ENCODE data around the gene MAPK12.
"Not testable (repeated sequence)": the region's sequence is repeated elsewhere in the genome, so short reads cannot be mapped to it uniquely, and the experiment has no call there.

Gene MAPK12

GRCh38 chr22:50281957-50282356 is 20.5 kb upstream of the MAPK12 start:
- DNase-seq (ENCODE audit: low read depth) = no peak

- no peak for DNase-seq (ENCODE audit: low read depth)
These were observed 19.9 kb upstream of the MAPK12 start for GRCh38 chr22:50281384-50281760.

GRCh38 chr22:50280708-50281383 is 19.4 kb upstream of the MAPK12 start:
- no peak for DNase-seq (ENCODE audit: low read depth)

DNA sequence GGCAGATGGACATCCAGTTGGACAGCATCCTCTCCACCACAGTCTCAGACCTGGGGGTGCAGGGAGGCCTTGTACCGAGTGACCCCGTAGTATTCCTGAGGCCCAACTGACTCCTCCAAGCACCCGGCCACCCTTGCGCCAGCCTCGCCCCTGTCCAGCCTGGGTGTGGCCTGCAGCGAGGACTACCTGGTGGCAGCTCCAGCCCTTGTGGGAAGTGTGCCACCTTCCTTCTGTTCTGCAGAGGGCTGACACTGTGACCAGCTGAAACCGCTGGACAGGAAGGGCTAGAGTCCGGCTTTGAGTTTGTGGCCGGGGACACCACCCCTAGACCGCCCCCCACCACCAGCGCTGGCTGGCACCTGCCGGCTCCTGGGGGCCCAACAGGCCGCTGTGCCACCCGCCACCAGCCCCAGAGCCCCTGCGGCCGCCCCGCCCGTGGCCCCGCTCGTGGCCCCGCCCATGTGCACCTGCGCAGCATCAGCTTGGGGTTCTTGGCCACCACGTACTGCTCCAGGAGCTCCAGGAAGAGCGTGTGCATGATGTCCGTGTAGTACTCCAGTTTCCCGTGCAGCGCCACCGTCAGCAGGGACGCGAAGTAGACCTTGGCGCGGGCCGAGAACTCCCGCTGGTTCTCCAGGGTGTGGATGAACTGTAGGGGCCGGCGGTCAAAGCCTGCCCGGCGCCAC is 18.7 kb upstream of the MAPK12 start:
- no peak for DNase-seq (ENCODE audit: low read depth)

DNA sequence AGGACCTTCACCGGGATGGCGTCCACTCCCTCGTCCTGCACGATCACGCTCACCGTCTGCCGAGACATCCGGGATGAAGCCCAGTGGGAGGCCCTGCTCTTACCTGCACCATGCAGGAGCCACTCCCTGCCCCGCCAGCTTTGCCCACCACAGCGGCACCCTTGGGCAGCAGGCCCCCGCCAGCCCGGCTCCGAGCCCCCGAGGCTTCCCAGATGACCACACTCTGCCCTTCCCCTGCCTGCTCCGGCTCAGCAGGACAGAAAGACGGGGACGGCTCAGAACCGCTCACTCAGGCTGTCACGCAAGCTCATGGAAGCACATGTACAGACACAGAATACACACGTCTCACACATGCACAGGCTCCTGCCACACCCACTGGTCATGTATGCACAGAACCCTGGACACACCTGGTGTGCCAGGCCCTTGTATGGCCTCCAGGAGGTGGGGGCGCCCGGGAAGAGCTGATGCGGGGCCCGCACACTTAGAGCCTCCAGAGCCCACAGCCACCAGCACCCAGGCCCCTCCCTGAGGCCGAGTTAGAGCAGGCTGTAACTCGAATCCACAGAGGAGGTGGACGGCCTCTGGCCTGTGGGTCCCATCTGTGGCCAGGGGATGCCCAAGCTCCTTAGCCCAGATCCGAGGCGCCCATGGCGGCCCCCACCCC is 17.6 kb upstream of the MAPK12 start:
- no peak for DNase-seq (ENCODE audit: low read depth)

DNA sequence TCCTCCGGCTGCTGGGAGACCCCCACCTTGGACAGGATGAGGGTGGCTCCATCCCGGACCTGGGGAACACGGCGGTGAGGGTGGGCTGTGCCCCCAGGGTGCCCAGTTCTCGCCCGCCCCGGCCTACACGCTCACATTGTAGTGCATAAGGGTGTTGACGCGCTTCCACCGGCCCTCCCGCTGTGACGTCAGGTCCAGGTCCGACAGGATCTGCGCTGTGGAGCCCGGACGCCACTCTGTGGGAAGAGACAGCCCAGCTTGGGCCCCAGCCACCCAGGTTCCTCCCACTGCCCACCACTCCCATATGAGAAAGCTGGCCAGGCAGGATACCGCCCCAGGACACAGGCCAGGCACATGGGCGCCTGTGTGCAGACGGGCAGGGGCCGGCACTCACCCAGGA is 17.0 kb upstream of the MAPK12 start:
- no peak for DNase-seq (ENCODE audit: low read depth)

- DNase-seq (ENCODE audit: low read depth) = no peak
These were observed 16.3 kb upstream of the MAPK12 start for GRCh38 chr22:50277761-50278160.

DNA sequence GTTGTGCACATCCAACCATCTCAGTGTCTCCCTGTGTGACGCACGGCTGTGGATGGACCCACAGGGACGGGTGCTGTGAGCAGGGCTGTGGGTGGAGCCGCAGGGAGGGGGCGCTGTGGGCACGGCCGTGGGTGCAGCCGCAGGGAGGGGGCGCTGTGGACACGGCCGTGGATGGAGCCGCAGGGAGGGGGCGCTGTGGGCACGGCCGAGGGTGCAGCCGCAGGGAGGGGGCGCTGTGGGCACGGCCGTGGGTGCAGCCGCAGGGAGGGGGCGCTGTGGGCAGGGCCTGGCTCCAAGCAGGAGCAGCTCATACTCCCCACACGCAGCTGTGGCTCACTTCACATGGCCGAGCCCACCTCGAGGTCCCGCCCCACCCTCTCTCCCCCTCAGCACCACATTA is 14.7 kb upstream of the MAPK12 start:
- DNase-seq (ENCODE audit: low read depth) = no peak

- DNase-seq (ENCODE audit: low read depth) = no peak
These were observed 13.9 kb upstream of the MAPK12 start for GRCh38 chr22:50275181-50276055.

DNA sequence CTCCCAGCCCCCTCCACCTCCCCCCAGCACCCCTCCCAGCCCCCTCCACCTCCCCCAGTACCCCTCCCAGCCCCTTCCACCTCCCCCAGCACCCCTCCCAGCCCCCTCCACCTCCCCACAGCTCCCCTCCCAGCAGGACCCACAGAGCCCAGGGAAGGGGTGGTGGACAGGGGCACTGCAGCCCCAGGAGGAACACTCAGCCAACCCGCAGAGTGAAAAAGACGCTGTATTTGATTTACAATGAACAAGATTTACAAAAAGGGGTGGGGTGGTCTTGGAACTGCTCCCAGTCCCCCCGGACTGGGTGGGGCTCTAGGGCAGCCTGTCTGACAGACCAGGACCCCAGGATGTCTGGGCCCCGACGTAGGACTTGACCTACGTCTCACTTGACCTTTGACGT is 13.3 kb upstream of the MAPK12 start:
- DNase-seq (ENCODE audit: low read depth) = no peak

- DNase-seq (ENCODE audit: low read depth) = no peak
These were observed 12.8 kb upstream of the MAPK12 start for GRCh38 chr22:50274311-50274710.

- DNase-seq (ENCODE audit: low read depth) = not testable (repeated sequence)
These were observed 12.3 kb upstream of the MAPK12 start for GRCh38 chr22:50273781-50274180.

DNA sequence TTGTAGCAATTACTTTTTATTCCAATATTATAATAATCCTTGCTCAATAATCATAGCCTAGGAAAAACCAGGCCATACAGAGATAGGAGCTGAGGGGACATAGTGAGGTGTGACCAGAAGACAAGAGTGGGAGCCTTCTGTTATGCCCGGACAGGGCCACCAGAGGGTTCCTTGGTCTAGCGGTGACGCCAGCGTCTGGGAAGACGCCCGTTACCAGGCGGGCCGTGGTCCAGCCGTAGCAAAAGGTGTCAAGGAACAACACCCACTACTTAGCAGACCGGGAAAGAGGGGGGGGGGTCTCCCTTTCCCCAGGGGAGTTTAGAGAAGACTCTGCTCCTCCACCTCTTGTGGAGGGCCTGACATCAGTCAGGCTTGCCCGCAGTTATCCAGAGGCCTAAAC is 11.9 kb upstream of the MAPK12 start:
- DNase-seq (ENCODE audit: low read depth) = not testable (repeated sequence)

- no peak for DNase-seq (ENCODE audit: low read depth)
These were observed 10.7 kb upstream of the MAPK12 start for GRCh38 chr22:50272044-50272802.

- DNase-seq (ENCODE audit: low read depth) = no peak
These were observed 10.1 kb upstream of the MAPK12 start for GRCh38 chr22:50271519-50271970.

GRCh38 chr22:50270666-50271394 is 9.3 kb upstream of the MAPK12 start:
- DNase-seq (ENCODE audit: low read depth) = peak; percentile 51

DNA sequence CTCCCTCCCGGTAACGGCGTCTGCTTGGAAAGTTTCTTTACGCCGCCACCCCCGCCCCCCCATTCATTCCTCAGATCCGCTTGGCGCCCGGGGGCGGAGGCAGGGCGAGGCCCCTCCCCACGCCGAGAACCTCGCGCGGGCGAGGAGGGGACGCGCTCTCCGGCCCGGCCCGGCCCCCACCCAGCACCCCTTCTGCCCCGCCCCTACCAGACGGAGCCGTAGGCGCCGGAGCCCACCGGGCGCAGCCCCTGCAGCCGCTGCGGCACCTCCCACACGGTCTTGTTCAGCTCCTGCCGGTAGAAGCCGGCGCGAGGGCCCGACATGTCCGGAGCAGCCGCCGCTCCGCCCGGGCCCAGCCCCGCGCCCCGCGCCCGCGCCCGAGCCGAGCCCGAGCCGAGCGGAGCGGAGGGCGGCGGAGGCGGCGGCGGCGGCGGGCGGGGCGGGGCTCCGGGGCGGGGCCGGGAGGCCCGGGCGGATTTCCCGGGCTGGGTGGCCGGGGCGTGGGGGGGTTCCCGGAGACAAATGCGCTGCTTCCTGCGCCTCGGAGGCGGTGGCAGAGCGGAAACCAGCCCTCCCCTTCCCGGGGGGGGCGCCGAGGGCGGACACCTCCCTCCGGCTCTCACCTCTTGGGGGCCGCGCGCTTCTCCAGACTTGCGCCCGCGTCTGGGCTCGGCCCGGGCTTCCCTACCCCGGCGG is 8.6 kb upstream of the MAPK12 start, which contains the start of gene MAPK11:
Gene MAPK11 (minus strand): TSS at position 411 of the 696 bp plus-strand sequence. CDS start 88 bp downstream, at position 323.
- peak; percentile 49 for DNase-seq (ENCODE audit: low read depth)

DNA sequence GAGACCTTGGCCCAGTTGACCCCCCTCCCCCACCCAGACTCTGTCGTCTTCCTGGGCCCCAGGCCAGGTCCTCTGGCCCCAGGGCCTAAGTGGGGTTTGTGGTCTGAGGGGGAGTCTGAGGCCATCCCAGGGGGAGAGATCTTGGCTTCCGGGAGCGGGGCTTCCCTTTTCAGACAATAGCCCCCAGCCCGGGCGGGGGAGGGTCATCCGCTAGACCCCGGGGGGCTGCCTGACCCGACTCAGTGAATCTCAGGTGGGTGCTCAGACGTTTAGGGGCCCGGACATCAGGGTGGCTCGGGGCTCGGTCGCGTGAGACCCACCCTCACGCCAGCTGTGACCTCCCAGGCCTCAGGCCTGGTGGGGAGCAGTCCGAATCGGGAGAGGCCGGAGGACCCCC is 8.1 kb upstream of the MAPK12 start:
- no peak for DNase-seq (ENCODE audit: low read depth)

DNA sequence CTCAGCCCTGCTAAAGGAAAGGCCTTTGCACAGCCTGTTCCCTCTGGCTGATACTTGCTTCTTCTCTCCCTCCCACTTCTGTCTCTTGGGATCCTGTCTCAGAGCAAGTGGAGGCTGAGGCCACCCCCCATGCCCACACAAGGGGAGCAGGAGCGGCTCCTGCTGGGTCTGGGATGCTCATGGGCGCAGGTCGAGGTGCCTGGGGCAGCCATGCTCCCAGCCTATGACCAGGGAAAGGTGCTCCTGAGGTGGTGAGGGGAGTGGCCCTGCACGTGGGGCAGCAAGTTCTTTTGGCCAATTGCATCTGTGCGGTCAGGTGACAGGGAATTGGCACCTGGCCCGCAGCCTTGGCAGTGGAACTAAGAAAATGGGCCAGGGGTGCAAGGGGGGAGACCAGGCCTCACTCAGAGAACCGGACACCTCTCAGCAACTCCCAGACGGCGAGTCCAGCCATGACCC is 7.2 kb upstream of the MAPK12 start:
- DNase-seq (ENCODE audit: low read depth) = no peak

Data from activated gamma-delta T cell treated with anti-CD3 and anti-CD28 coated beads, Interleukin-2, amount 50 U/mL, for 16 hours (primary cell).